SK-N-SH (cell line): ENCODE data around the gene MT1X.

ENCODE experiments used
- CTCF ChIP-seq: fragments of 200-600 bp; sonication (generic); IDR thresholded peaks from 2 replicates; pipeline ENCODE4 v1.6.1; 2017; ENCODE audit warnings: antibody characterized with exemption, mild to moderate bottlenecking, moderate library complexity
- EP300 ChIP-seq, 2 experiments: IDR thresholded peaks; 2 replicates each; pipeline versions ENCODE4 v1.4.0 to v1.6.1; 2012; ENCODE audit warnings: borderline replicate concordance in 1 of 2, low read depth in 1 of 2, low read length in 1 of 2
- JUND ChIP-seq: IDR thresholded peaks from 2 replicates; pipeline ENCODE4 v1.4.0; 2012
- MXI1 ChIP-seq: IDR thresholded peaks from 2 replicates; pipeline ENCODE4 v1.6.1; 2012; ENCODE audit warnings: mild to moderate bottlenecking, low read depth, low read length, improper control_type of control experiment
- POLR2AphosphoS5 ChIP-seq: IDR thresholded peaks from 2 replicates; pipeline ENCODE4 v1.6.1; 2012; ENCODE audit warnings: low read depth, low read length
- RAD21 ChIP-seq: IDR thresholded peaks from 2 replicates; pipeline ENCODE4 v1.6.1; 2012; ENCODE audit warnings: mild to moderate bottlenecking, low read length
- REST ChIP-seq: IDR thresholded peaks from 2 replicates; pipeline ENCODE4 v1.6.1; 2012; ENCODE audit warnings: mild to moderate bottlenecking, low read depth, low read length, moderate library complexity
- RFX5 ChIP-seq: IDR thresholded peaks from 2 replicates; pipeline ENCODE4 v1.6.1; 2012; ENCODE audit warnings: mild to moderate bottlenecking, improper control_type of control experiment, low read length
- SMC3 ChIP-seq: IDR thresholded peaks from 2 replicates; pipeline ENCODE4 v1.6.1; 2012; ENCODE audit warnings: low read depth, low read length, improper control_type of control experiment
- TAF1 ChIP-seq: IDR thresholded peaks from 2 replicates; pipeline ENCODE4 v1.6.1; 2012; ENCODE audit warnings: low read depth, mild to moderate bottlenecking, low read length, moderate library complexity, borderline replicate concordance
- USF2 ChIP-seq: fragments of 150-350 bp; IDR thresholded peaks from 2 replicates; pipeline ENCODE4 v1.6.1; 2017; ENCODE audit warnings: antibody characterized with exemption, low read length, low read depth, borderline replicate concordance

GRCh38 chr16:56658327-56658875 is 23.9 kb upstream of the MT1X start:
- TF ChIP-seq CTCF (no peak), RFX5 (no peak), TAF1 (no peak), RAD21 (no peak), POLR2AphosphoS5 (no peak), REST (no peak), USF2 (no peak), JUND (no peak), MXI1 (no peak), EP300 (IDR thresholded peaks at IDR 0.05; ENCODE audit: borderline replicate concordance in 1 of 2, low read depth in 1 of 2, low read length in 1 of 2) (no peak), SMC3 (no peak)
